ENCODE results near the gene ACTG1. TPM values are rescaled to one million over a fixed set of nuclear protein-coding genes. Genes with fewer than 3 reads are reported as not detected.

The ACTG1 gene
- total RNA-seq, 1 donor from 2014 or later, result 2,441 TPM

- TF ChIP-seq POLR2AphosphoS5 (IDR thresholded peaks at IDR 0.05; ENCODE audit: insufficient read depth in 1 of 2, low read depth in 1 of 2), result no peak
- no peak for TF ChIP-seq CTCF (IDR thresholded peaks at IDR 0.05)
- no peak for TF ChIP-seq POLR2A (IDR thresholded peaks at IDR 0.05)
- H3K4me3 ChIP-seq, result no peak overlapping the region
- intact Hi-C loops (cut with DNase I), result no loop called here
These were observed 26.9 kb upstream of the ACTG1 start for GRCh38 chr17:81539571-81539900.

GRCh38 chr17:81538651-81539570, 26.3 kb upstream of the ACTG1 start:
- Histone ChIP-seq H3K4me3 (no peak overlapping the region), H3K9me3 (no peaks in the 10 kb centered on the region), H3K36me3 (peaks cover 0 to 34% of the 10 kb centered on the region in 2 donors), H3K4me1 (peaks cover 19% of the 10 kb centered on the region), H3K27ac (no peak overlapping the region), H3K27me3 (no peaks in the 10 kb centered on the region)
- no peak for TF ChIP-seq POLR2AphosphoS5 (IDR thresholded peaks at IDR 0.05; ENCODE audit: insufficient read depth in 1 of 2, low read depth in 1 of 2)
- TF ChIP-seq CTCF (IDR thresholded peaks at IDR 0.05), result no peak
- no peak for TF ChIP-seq POLR2A (IDR thresholded peaks at IDR 0.05)
- intact Hi-C loops (cut with DNase I), result no loop called here
- no peak for DNase-seq (ENCODE audit: extremely low spot score in 2 of 2)

More at GRCh38 chr17:81539571-81539900, 26.9 kb upstream of the ACTG1 start:
- no peak overlapping the region for H3K27ac ChIP-seq
- H3K36me3 ChIP-seq, result peaks cover 0 to 41% of the 10 kb centered on the region in 2 donors
- no peak for DNase-seq (ENCODE audit: extremely low spot score in 2 of 2)
- H3K4me1 ChIP-seq, result peaks cover 19% of the 10 kb centered on the region
- no peaks in the 10 kb centered on the region for H3K27me3 ChIP-seq
- no peaks in the 10 kb centered on the region for H3K9me3 ChIP-seq

- TF ChIP-seq CTCF (IDR thresholded peaks at IDR 0.05), result no peak
- no peak for TF ChIP-seq POLR2A (IDR thresholded peaks at IDR 0.05)
- TF ChIP-seq POLR2AphosphoS5 (IDR thresholded peaks at IDR 0.05; ENCODE audit: insufficient read depth in 1 of 2, low read depth in 1 of 2), result no peak
- peaks cover 19% of the 10 kb centered on the region for H3K4me1 ChIP-seq
- no peak for DNase-seq (ENCODE audit: extremely low spot score in 2 of 2)
- intact Hi-C loops (cut with DNase I), result no loop called here
- H3K9me3 ChIP-seq, result no peaks in the 10 kb centered on the region
- peaks cover 0 to 25% of the 10 kb centered on the region in 2 donors for H3K36me3 ChIP-seq
- no peaks in the 10 kb centered on the region for H3K27me3 ChIP-seq
- H3K4me3 ChIP-seq, result no peak overlapping the region
- H3K27ac ChIP-seq, result no peak overlapping the region
These were observed 25.4 kb upstream of the ACTG1 start for GRCh38 chr17:81537856-81538555.

GRCh38 chr17:81537343-81537855, 24.8 kb upstream of the ACTG1 start:
- Histone ChIP-seq H3K36me3 (peaks cover 0 to 19% of the 10 kb centered on the region in 2 donors), H3K9me3 (no peaks in the 10 kb centered on the region), H3K27me3 (no peaks in the 10 kb centered on the region), H3K4me3 (no peak overlapping the region), H3K27ac (no peak overlapping the region), H3K4me1 (peaks cover 19% of the 10 kb centered on the region)
- no peak for DNase-seq (ENCODE audit: extremely low spot score in 2 of 2)
- intact Hi-C loops (cut with DNase I), result no loop called here
- TF ChIP-seq CTCF (IDR thresholded peaks at IDR 0.05) (peak in 2 of 3 experiments; percentile 20 to 33), POLR2AphosphoS5 (IDR thresholded peaks at IDR 0.05; ENCODE audit: insufficient read depth in 1 of 2, low read depth in 1 of 2) (no peak), POLR2A (IDR thresholded peaks at IDR 0.05) (no peak)

Measured in vagina (tissue), 2 donors.